Measurements from ENCODE around the gene ABCC3. TPM values are rescaled to one million over a fixed set of nuclear protein-coding genes. Genes with fewer than 3 reads are reported as not detected.

ABCC3 gene
- polyA plus RNA-seq, 3 donors = 10.5 to 15.5 (median 12.9) TPM

DNA sequence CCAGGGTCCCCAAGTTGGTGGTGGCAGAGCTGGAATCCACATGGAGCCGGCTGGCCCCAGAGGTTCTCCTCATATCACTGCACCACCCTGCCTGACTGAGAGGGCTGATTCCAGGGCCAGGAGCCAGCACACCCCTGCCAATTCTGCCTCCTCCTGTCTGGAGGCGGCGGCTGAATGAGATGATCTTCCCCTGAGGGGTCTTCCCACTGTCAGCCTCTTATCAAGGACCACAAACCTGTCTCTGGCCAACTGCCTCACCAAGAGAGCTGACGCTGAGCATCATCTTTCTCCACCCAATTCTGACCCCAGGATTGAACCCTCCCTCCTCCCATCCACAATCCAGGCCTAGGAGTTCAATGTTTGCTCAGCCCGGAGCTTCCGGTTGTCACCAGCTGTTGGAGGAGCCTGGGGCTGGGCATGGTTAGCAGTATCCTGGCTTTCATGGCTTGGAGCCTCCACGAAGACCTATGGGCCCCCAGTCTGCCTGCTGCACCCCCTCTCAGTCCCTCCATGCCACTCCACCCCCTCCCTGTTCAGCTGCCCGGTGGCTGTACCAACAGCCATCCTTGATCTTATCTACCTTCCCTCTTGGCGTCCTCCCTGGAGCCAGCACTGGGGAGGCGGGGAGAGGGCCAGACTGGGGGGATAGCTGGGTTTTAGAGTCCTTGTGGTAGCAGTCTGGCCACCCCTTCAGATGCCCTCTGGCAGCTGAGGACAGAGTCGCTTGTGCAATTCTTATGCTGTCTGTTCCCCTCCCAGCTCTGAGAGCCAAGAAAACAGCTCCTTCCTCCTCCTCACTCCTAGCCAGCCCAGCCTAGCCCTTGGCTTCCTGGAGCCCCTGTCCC lies 25.6 kb downstream of the ABCC3 start:
- no peak for DNase-seq (ENCODE audit: extremely low read depth in 1 of 11, low read depth in 9 of 11, low spot score in 4 of 11)

DNA sequence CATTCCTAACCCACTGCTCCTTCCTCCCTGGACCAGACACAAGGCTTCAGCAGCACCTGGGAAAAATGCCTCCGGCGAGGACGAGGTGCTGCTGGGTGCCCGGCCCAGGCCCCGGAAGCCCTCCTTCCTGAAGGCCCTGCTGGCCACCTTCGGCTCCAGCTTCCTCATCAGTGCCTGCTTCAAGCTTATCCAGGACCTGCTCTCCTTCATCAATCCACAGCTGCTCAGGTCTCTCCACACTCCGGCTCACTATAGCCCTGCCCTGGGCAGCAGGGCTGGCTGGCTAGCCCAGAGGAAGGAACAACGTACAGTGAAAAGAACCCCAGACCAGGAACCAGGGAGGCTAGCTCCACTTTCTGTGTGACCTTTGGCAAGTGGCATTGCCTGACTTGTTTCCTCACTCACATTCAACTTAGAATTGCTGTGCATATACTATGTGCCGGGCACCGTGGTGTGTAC lies 26.2 kb downstream of the ABCC3 start:
- no peak for DNase-seq (ENCODE audit: extremely low read depth in 1 of 11, low read depth in 9 of 11, low spot score in 4 of 11)

GRCh38 chr17:50661348-50661747 lies 26.7 kb downstream of the ABCC3 start:
- DNase-seq (ENCODE audit: extremely low read depth in 1 of 11, low read depth in 9 of 11, low spot score in 4 of 11) = no peak

- DNase-seq (ENCODE audit: extremely low read depth in 1 of 11, low read depth in 9 of 11, low spot score in 4 of 11) = peak in 3 of 11 donors; percentile 45 to 55 (median 46)
These were observed 27.2 kb downstream of the ABCC3 start for GRCh38 chr17:50661795-50662391.

DNA sequence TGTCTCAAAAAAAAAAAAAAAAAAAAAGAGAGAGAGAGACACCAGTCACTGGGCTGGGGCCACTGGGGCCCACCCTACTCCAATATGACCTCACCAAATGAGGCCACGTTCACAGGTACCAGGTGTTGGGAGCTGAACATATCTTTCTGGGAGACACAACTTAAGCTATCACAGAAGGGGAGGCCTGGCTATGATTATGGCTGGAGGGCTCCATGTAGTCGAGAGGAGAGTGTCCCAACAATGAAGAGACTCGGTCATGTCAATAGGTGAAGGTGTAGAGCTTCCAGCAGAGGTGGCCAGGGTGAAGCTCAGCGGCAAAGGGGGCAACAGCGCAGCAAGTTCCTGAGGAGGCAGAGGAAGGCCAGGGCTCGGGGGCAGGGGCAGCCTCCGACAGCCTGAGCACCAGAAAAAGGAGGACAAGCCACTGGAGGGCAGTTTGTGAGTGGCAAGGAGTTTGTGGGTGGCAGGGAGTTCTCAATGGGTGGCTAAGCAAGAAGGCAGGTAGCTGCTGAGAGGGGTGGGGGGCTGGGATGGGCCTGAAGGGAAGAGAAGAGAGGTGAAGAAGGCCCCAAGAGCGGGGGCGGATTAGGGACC lies 28.0 kb downstream of the ABCC3 start:
- no peak for DNase-seq (ENCODE audit: extremely low read depth in 1 of 11, low read depth in 9 of 11, low spot score in 4 of 11)

DNA sequence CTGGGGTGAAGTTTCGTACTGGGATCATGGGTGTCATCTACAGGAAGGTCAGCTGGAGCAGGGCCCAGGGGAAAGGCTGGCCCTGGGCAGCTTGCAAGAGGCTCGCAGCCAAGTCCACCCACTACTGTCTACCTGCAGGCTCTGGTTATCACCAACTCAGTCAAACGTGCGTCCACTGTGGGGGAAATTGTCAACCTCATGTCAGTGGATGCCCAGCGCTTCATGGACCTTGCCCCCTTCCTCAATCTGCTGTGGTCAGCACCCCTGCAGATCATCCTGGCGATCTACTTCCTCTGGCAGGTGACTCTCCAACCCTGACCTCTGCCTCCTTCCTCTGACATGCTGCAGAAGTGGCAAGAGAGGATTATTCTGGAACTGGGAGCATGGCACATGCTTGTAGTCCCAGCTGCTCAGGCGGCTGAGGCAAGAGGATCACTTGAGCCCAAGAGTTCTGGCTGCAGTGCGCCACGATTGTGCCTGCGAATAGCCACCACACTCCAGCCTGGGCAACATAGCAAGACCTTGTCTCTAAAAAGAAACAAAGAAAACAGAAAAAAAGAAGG lies 29.2 kb downstream of the ABCC3 start:
- DNase-seq (ENCODE audit: extremely low read depth in 1 of 11, low read depth in 9 of 11, low spot score in 4 of 11) = no peak

GRCh38 chr17:50664788-50665458 lies 30.2 kb downstream of the ABCC3 start:
- DNase-seq (ENCODE audit: extremely low read depth in 1 of 11, low read depth in 9 of 11, low spot score in 4 of 11) = no peak

DNA sequence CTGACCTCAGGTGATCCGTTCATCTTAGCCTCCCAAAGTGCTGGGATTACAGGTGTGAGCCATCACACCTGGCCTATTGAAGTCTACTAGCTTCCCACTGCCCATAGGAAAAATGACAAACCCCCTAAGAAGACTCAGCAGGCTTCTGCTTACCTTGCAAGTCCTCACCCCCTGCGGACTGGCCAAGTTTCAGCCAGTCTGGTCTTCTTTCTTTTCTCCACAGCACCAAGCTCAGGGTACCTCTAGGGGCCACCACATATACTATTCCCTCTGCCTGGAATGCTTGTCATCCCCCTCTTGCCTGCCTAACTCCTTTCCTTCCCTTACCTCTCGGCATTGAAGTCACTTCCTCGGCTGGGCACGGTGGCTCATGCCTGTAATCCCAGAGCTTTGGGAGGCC lies 31.2 kb downstream of the ABCC3 start:
- DNase-seq (ENCODE audit: extremely low read depth in 1 of 11, low read depth in 9 of 11, low spot score in 4 of 11) = no peak

- no peak for DNase-seq (ENCODE audit: extremely low read depth in 1 of 11, low read depth in 9 of 11, low spot score in 4 of 11)
These were observed 31.6 kb downstream of the ABCC3 start for GRCh38 chr17:50666316-50666715.

DNA sequence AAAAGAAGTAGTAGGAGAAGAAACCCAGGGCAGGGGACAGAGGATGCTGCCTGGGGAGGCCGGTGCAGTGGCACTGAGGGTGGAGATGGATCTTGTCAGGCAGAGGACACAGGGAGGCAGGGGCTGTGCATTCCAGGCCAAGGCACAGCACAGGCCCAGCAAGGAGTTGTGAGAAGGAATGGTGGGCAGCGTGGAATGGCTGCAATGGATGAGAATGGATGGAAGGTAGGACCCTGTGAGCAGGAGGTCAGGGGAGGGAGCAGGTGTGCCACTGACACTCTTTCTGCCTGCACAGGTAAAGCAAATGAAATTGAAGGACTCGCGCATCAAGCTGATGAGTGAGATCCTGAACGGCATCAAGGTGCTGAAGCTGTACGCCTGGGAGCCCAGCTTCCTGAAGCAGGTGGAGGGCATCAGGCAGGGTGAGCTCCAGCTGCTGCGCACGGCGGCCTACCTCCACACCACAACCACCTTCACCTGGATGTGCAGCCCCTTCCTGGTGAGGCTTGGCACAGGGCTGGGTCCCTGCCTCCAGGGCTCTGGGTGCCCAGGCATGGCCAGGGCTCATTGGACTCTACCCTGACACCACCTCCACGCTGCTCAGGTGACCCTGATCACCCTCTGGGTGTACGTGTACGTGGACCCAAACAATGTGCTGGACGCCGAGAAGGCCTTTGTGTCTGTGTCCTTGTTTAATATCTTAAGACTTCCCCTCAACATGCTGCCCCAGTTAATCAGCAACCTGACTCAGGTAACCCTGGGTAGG lies 32.8 kb downstream of the ABCC3 start:
- DNase-seq (ENCODE audit: extremely low read depth in 1 of 11, low read depth in 9 of 11, low spot score in 4 of 11) = no peak

DNA sequence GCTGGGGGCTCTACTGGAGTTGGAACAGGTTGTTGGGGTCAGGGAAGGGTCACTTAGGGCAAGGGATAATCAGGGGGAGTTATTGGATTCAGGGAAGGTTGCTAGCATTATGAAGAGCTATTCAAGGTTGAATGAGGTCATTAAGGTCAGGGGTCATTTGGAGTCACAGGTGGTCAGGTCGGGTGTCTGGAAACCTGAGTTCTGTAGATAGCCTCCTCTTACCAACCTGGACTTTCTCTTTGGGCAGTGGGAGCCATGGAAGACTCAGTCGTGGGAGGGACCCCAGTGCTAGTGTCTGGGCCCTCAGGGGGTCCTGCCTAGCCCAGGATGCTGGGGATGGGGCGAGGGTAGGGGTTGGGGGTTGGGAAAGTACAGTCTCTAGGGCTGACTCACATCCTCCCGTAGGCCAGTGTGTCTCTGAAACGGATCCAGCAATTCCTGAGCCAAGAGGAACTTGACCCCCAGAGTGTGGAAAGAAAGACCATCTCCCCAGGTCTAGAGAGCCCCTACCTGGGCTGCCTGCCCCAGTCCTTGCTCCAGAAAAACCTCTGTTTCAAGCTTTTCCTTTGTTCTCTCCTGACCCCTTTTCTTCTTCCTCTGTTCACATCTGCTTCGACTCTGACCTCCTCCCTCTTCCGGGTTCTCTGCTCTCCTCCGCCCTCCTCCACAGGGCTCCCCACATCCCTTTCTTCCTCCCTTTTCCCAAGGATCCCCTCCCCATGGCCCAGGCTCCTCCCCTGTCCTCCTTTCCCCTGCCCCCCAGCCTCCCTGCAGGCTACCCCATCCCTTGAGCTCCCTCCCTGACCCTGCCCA lies 33.5 kb downstream of the ABCC3 start:
- DNase-seq (ENCODE audit: extremely low read depth in 1 of 11, low read depth in 9 of 11, low spot score in 4 of 11) = no peak

GRCh38 chr17:50668838-50669581 lies 34.3 kb downstream of the ABCC3 start:
- no peak for DNase-seq (ENCODE audit: extremely low read depth in 1 of 11, low read depth in 9 of 11, low spot score in 4 of 11)

DNA sequence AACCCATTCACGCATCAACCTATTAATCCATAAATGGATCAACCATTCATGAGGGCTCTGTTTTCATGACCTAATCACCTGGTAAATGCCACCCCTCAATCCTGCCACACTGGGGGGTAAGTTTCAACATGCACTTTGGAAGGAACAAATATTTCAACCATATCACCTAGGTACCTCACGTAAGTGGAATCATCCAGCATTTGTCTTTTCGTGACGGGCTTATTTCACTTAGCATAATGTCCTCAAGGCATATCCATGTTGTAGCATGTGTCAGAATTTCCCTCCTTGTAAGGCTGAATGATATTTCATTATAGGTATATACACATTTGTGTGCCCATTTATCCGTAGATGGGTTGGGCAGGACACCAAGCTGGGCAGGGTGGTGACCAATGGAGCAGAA lies 37.4 kb downstream of the ABCC3 start:
- no peak for DNase-seq (ENCODE audit: extremely low read depth in 1 of 11, low read depth in 9 of 11, low spot score in 4 of 11)

GRCh38 chr17:50672831-50673551 lies 38.3 kb downstream of the ABCC3 start:
- no peak for DNase-seq (ENCODE audit: extremely low read depth in 1 of 11, low read depth in 9 of 11, low spot score in 4 of 11)

DNA sequence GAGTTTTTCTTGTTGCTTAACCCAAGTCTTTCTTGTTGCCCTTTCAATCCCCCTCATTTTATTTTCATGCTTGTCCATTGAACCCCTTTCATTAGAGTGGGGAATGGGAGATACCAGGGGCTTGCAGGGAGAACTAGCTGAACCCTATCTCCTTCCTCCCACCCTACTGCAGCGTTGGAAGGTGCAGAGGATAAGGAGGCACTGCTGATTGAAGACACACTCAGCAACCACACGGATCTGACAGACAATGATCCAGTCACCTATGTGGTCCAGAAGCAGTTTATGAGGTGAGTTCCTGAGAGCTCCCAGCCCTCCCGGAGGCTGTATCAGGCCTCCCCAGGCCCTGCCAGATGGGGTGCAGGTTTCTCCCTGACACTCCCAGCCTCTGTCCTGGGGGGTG lies 40.5 kb downstream of the ABCC3 start:
- no peak for DNase-seq (ENCODE audit: extremely low read depth in 1 of 11, low read depth in 9 of 11, low spot score in 4 of 11)

DNA sequence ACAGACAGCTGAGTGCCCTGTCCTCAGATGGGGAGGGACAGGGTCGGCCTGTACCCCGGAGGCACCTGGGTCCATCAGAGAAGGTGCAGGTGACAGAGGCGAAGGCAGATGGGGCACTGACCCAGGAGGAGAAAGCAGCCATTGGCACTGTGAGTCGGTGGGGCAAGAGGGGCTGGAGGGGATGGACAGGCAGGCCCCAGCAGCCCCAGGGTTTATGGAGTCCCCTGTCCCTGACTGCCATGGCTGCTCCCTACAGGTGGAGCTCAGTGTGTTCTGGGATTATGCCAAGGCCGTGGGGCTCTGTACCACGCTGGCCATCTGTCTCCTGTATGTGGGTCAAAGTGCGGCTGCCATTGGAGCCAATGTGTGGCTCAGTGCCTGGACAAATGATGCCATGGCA lies 40.9 kb downstream of the ABCC3 start:
- no peak for DNase-seq (ENCODE audit: extremely low read depth in 1 of 11, low read depth in 9 of 11, low spot score in 4 of 11)
